Measurements from ENCODE around the gene CSAD. TPM values are rescaled to one million over a fixed set of nuclear protein-coding genes. Genes with fewer than 3 reads are reported as not detected.
"Not testable (repeated sequence)": the region's sequence is repeated elsewhere in the genome, so short reads cannot be mapped to it uniquely, and the experiment has no call there.

Gene CSAD
- polyA plus RNA-seq, 1 donor, result 60.7 TPM

GRCh38 chr12:53197011-53197640 is 16.4 kb upstream of the CSAD start:
- DNase-seq, result no peak

DNA sequence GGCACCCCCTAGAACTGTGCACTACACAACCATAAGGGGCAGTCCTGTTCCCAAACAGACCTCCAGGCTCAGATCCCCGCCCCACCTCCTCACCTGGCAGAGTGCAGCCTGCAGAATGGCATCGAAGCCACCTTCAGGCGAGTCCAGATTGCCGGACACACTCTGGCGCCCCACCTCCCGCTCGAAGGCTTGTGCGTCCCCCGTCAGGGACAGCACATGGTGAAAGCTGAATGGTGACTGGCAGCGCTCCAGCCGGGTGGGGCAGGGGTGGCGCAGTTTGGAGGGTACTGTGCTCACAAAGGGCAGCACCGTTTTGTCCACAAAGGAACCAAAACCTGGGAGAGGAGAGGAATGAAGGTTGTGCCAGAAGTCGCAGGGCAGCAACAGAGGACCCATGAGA is 15.8 kb upstream of the CSAD start:
- DNase-seq, result no peak

GRCh38 chr12:53195516-53196420 is 15.0 kb upstream of the CSAD start:
- no peak for DNase-seq

GRCh38 chr12:53194973-53195372 is 14.2 kb upstream of the CSAD start:
- DNase-seq, result no peak

DNA sequence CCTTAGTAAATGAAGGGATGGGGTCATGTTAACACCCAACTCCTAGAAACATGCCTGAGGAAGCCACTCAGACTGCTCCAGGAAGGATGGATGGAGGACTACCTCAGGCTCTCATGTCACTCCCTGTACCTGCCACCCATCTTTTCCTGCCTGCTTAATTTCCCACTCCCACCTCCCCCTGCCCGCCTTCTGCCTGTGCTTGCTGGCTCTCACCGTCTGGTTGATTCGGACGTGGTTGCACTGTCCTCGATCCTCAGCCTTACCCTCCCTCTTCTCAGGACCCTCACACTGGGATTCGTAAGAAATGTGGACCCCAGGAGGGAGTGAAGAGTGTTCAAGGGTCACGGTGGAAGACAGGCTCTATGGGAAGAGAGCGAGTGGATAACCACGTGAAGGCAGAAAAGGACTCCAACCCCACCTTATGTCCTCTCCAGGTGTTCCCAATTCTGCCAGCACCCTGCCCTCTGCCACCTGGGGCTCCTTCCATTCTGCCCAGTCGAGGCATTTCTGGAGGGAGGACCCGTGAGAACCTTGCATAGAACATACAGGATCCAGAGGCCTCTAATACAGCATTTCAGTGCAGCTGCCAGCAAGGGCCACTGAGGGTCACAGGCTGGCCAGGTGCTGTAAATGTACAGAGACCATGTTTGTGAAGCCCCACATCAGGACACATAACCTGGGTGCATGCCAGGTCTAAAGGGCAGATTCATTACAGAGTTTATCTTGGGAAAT is 13.4 kb upstream of the CSAD start:
- DNase-seq, result no peak

GRCh38 chr12:53193040-53193439 is 12.3 kb upstream of the CSAD start:
- no peak for DNase-seq

- no peak for DNase-seq
Observed at GRCh38 chr12:53192531-53193021, 11.9 kb upstream of the CSAD start.

GRCh38 chr12:53191885-53192530 is 11.3 kb upstream of the CSAD start:
- no peak for DNase-seq

- DNase-seq, result no peak
Observed at GRCh38 chr12:53191096-53191884, 10.6 kb upstream of the CSAD start.

DNA sequence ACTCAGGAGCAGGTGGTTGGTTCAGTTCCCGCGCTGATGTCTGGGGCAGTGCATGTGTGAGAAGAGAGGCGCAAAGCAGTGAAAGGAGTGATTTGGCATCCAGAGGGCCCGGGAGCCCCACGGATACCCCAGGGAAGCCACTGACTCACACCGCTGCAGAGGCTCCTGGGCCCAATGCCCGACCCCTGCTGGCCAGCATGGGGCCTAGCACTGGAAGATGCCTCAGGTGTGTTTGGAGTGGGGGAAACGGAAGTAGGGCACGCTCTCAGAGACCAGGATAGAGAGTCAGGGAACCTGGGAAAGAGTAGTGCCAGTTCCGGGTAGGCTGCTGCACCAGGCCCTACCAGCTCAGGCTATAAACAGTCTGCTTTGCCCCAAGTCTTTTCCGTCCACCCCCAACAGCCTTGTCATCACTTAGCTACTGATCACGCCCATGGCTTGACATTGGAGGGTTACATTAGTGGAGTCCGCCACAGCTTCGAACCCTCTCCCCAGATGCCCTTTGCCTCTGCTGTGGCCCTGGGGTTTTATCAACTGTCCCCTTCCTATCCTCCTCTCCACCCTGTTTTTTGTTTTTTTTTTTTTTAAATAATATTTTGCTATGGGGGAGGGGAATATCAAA is 9.5 kb upstream of the CSAD start:
- peak; percentile 32 for DNase-seq

DNA sequence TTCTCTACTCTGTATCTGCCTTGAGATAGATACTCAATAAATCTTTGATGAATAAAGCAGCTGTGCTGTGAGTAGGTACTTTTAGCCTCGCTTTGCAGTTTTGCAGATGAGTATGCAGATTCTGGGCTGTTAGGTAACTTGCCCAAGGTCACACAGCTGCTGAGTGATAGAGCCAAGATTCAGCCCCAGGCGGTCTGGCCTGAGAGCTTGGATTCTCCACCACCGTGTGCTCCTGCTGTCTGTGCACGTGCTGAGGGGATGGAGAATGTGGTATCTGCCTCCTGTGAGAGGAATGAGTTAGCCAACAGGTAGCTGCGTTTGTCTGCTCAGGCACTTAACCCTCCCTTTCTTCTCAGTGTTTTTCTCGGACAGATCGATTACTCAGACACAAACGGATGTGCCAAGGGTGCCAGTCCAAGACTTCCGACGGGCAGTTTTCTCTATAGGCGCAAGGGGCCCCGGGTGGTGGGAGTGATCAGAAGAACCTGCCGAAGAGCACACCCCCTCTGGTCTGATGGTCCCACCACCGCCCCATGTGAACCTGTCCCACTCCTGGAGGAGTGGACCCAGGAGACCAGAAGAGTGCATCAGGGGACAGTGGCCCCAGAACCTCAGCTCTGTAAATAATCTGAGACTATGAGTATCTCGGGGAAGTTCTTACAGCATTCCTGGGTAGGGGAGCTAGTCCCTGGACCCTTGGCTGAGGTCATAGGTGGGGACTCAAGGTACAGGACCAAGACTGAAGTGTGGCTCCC is 6.6 kb upstream of the CSAD start:
- DNase-seq, result no peak

- no peak for DNase-seq
Observed at GRCh38 chr12:53186745-53187144, 6.0 kb upstream of the CSAD start.

GRCh38 chr12:53185582-53186153 is 4.9 kb upstream of the CSAD start:
- no peak for DNase-seq

DNA sequence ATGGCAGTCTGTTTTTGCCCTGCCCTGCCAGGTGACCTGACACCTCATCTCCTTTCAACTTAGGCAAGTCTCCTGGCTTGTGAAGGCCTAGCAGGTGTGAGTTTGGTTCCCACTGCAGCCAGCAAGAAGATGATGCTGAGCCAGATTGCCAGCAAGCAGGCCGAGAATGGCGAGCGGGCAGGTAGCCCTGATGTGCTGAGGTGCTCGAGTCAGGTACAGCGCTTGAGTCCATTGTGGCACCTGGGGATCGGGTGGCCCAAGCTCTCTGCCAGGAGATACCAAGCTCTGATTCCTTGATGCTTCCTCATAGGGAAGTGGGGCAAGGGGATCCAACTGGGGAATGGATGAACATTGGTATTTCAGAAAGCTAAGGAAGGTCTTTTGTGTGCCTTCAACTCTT is 4.1 kb upstream of the CSAD start:
- DNase-seq, result no peak

- DNase-seq, result no peak
Observed at GRCh38 chr12:53182903-53183302, 2.2 kb upstream of the CSAD start.

DNA sequence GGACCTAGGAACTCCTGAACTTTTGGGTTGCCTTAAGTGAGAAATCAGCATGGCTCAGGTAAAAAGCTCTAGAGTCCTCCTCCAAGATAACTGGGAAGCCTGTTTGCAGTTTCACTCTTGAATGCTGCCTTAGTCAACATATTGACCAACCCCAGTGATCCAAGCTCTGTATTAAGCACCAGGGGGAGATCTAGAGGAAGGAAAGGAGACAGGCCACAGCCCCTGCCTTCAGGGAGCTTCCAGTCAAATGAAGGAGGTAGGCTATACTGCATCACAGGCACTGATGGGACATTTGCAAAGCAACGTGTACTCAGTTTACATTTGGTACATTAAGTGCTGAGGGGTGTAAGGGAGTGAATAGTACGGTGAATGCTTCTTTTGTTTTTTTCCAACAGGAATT is 1.2 kb upstream of the CSAD start:
- DNase-seq, result no peak

DNA sequence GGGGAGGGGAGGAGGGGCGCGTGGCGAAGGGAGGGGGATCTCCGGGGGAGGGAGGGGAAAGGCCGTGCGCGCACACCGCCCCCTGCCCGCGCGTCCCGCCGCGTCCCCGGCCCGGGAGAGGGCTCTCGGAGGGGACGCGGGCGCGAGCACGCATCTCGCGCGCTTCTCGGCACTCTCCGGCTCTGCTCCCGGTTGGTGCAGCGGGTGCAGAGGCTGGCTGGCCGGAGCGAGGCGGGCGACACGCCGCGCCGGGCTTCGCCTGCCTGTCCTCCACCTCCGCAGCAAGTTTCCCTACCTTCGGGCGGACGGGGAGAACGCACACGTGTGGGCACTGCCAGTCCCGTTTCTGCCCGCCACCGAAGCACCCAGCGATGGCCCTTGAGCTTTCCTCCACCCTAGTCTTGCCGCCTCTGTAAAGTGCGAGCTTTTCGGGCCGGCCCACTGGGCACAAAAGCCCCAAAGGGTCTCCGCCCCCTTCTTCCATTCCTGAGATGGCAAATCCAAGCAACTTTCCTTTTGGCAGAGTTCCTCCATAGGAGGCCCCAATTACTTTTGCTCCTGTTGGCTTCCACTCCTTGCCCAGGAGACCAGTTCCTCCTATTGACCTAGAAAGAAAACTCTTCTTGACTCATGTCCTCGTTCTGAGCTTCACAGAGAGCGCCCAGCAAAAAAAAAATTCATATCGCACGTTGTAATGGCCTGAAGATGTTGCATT is 363 bp upstream of the CSAD start:
- DNase-seq, result peak; percentile 88

DNA sequence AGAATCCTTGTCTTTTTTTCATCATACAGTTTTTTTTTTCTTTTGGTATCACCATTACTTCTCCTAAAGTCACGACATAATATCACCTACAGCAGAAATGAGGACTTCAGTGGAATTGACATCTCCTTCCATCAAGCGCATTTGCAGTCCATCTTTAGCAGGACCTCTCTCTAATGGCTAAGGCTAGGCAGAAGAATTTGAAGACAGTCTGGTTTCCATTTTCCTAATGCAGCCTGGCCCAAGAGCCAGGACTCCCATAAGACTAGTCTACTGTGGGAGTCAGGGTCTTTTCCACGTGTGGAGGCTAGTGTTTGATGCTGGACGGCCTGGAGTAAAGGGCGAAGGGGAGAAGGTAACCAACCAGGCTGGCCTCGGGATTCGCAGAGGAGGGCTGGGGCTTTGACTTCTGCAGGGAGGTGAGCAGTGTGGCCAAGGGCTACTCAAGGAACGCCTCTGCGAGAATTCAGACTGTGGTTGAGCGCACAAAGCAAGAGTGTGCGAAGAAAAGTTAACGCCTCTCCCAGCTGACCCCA is 972 bp downstream of the CSAD start:
- DNase-seq, result no peak

DNA sequence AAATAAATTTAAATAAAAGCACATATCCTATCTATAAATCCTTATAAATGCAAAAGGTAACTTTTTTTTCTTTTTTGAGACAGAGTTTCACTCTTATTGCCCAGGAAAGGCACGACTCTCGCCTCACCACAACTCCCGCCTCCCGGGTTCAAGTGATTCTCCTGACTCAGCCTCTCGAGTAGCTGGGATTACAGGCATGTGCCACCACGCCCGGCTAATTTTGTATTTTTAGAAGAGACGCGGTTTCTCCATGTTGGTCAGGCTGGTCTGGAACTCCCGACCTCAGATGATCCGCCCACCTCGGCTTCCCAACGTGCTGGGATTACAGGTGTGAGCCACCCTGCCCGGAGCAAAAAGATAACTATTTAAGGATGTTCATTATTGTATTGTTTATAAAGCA is 1.9 kb downstream of the CSAD start:
- DNase-seq, result not testable (repeated sequence)

Measured in hindlimb muscle (tissue), 1 donor.